AG09309 (cell line): ENCODE measurements around the gene GMCL2.
A peak's percentile ranks its signal among the peaks of the same experiment; 100 is the strongest.

Experiments used
- DNase-seq: peaks from one replicate; pipeline ENCODE4 v3.0.0-alpha.2; 2010; ENCODE audit warnings: low read depth
- H3K4me3 ChIP-seq: 2 replicates; pipeline ENCODE4 v1.5.1; 2011; ENCODE audit warnings: mild to moderate bottlenecking, low read depth, low read length, moderate library complexity; ENCODE audit not compliant: control insufficient read depth
- TF ChIP-seq, protein P1 (sequence below): IDR thresholded peaks from 2 replicates; pipeline ENCODE4 v1.5.1; 2011; ENCODE audit warnings: mild to moderate bottlenecking, low read depth, low read length, inconsistent platforms; ENCODE audit not compliant: insufficient read depth, control insufficient read depth; ENCODE audit errors: missing control alignments

The GMCL2 gene, protein sequence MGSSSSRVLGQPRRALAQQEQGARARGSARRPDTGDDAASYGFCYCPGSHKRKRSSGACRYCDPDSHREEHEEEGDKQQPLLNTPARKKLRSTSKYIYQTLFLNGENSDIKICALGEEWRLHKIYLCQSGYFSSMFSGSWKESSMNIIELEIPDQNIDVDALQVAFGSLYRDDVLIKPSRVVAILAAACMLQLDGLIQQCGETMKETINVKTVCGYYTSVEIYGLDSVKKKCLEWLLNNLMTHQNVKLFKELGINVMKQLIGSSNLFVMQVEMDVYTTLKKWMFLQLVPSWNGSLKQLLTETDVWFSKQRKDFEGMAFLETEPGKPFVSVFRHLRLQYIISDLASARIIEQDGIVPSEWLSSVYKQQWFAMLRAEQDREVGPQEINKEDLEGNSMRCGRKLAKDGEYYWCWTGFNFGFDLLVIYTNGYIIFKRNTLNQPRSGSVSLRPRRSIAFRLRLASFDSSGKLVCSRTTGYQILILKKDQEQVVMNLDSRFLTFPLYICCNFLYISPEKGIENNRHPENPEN

GRCh38 chr5:178187014-178187413 lies at the start of gene GMCL2:
GMCL2 (minus strand) TSS chr5:178187371; CDS start chr5:178187299, 72 bp downstream.
- no peak for DNase-seq
- TF ChIP-seq, protein P1, sequence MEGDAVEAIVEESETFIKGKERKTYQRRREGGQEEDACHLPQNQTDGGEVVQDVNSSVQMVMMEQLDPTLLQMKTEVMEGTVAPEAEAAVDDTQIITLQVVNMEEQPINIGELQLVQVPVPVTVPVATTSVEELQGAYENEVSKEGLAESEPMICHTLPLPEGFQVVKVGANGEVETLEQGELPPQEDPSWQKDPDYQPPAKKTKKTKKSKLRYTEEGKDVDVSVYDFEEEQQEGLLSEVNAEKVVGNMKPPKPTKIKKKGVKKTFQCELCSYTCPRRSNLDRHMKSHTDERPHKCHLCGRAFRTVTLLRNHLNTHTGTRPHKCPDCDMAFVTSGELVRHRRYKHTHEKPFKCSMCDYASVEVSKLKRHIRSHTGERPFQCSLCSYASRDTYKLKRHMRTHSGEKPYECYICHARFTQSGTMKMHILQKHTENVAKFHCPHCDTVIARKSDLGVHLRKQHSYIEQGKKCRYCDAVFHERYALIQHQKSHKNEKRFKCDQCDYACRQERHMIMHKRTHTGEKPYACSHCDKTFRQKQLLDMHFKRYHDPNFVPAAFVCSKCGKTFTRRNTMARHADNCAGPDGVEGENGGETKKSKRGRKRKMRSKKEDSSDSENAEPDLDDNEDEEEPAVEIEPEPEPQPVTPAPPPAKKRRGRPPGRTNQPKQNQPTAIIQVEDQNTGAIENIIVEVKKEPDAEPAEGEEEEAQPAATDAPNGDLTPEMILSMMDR: no peak
- H3K4me3 ChIP-seq: no peak within 1 kb of the TSS

GRCh38 chr5:178236679-178237078 lies 49.5 kb upstream of the GMCL2 start:
- TF ChIP-seq, protein P1: no peak
- no peak overlapping the region for H3K4me3 ChIP-seq
- DNase-seq: no peak

GRCh38 chr5:178236126-178236525 lies 49.0 kb upstream of the GMCL2 start:
- TF ChIP-seq, protein P1: no peak
- no peak for DNase-seq
- no peak overlapping the region for H3K4me3 ChIP-seq

DNA sequence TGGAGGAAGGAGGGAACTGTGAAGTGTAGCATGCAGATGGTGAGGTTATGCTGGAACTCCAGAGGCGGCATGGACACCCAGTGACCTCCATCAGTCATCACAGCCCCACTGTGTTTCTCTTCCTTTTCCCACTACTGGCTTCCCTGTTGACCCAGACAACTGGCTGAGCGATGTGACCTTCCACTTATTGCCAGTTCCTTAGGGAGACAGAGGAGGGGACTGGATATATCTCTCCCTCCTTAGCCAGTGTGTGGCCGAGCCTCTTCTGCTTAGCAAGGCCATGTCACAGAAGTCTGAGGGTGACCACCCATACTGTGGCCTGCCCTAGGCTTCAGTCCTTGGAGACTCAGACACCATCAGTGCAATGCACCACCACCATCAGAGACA lies 48.4 kb upstream of the GMCL2 start:
- TF ChIP-seq, protein P1: no peak
- H3K4me3 ChIP-seq: no peak overlapping the region
- DNase-seq: no peak

GRCh38 chr5:178234750-178235587 lies 47.8 kb upstream of the GMCL2 start:
- no peak for DNase-seq
- no peak overlapping the region for H3K4me3 ChIP-seq
- TF ChIP-seq, protein P1: peak; percentile 81

- DNase-seq: no peak
- no peak overlapping the region for H3K4me3 ChIP-seq
- TF ChIP-seq, protein P1: no peak
These were observed 47.1 kb upstream of the GMCL2 start for GRCh38 chr5:178234121-178234749.
